Measurements from ENCODE around the gene AIMP2. TPM values are rescaled to one million over a fixed set of nuclear protein-coding genes. Genes with fewer than 3 reads are reported as not detected.
A peak's percentile ranks its signal among the peaks of the same experiment; 100 is the strongest.
"Not testable (repeated sequence)": the region's sequence is repeated elsewhere in the genome, so short reads cannot be mapped to it uniquely, and the experiment has no call there.

The AIMP2 gene
- polyA plus RNA-seq = 10 to 100 TPM; 19.9 to 75.3 (median 68.3) TPM
- long read RNA-seq, donor 1, transcript AIMP2-201 (4 exons, 1,225 nt) = major isoform, 33 of 130 reads
- long read RNA-seq, donor 1, partial matches to known transcripts = 66 of 130 reads
- long read RNA-seq, donor 1, other reads (novel, unspliced or antisense) = 29 of 130 reads
- long read RNA-seq, donor 2, transcript AIMP2-201 (4 exons, 1,225 nt) = major isoform, 7 of 34 reads
- long read RNA-seq, donor 2, partial matches to known transcripts = 27 of 34 reads
- long read RNA-seq, donor 2, other reads (novel, unspliced or antisense) = 0 of 34 reads
- long read RNA-seq, donor 3, partial matches to known transcripts = 0 of 5 reads
- long read RNA-seq, donor 3, other reads (novel, unspliced or antisense) = 0 of 5 reads
- long read RNA-seq, donor 4, partial matches to known transcripts = 0 of 1 reads
- long read RNA-seq, donor 4, other reads (novel, unspliced or antisense) = 0 of 1 reads
- long read RNA-seq, donor 5, partial matches to known transcripts = 0 of 10 reads
- long read RNA-seq, donor 5, other reads (novel, unspliced or antisense) = 8 of 10 reads
- long read RNA-seq, donor 6, transcript AIMP2-201 (4 exons, 1,225 nt) = major isoform, 11 of 73 reads
- long read RNA-seq, donor 6, partial matches to known transcripts = 62 of 73 reads
- long read RNA-seq, donor 6, other reads (novel, unspliced or antisense) = 0 of 73 reads
- long read RNA-seq, donor 7, transcript AIMP2-201 (4 exons, 1,225 nt) = major isoform, 39 of 90 reads
- long read RNA-seq, donor 7, partial matches to known transcripts = 42 of 90 reads
- long read RNA-seq, donor 7, other reads (novel, unspliced or antisense) = 9 of 90 reads
- long read RNA-seq, donor 8, partial matches to known transcripts = 9 of 13 reads
- long read RNA-seq, donor 8, other reads (novel, unspliced or antisense) = 0 of 13 reads
- long read RNA-seq, donor 9, partial matches to known transcripts = 0 of 3 reads
- long read RNA-seq, donor 9, other reads (novel, unspliced or antisense) = 0 of 3 reads
- long read RNA-seq, donor 10, transcript AIMP2-201 (4 exons, 1,225 nt) = major isoform, 18 of 52 reads
- long read RNA-seq, donor 10, partial matches to known transcripts = 21 of 52 reads
- long read RNA-seq, donor 10, other reads (novel, unspliced or antisense) = 13 of 52 reads

- peak within 1 kb of the TSS; percentile 81 to 95 (median 91) for H3K4me3 ChIP-seq (ENCODE audit: low read depth in 1 of 3, low read length in 3 of 3)
- 0 to 1% (median 1%) methylated on average over 80 to 84 of the region's 84 CpGs for WGBS, 3 donors
- H3K27ac ChIP-seq (ENCODE audit: low read depth in 1 of 3, low read length in 2 of 3) = peak within 1 kb of the TSS; percentile 90 to 99 (median 97)
- no peaks in the 10 kb centered on the region for H3K27me3 ChIP-seq (ENCODE audit: control insufficient read depth in 3 of 3, insufficient read depth in 3 of 3, low read length in 3 of 3)
- H3K9me3 ChIP-seq (ENCODE audit: control insufficient read depth in 2 of 2, insufficient read depth in 1 of 2, low read depth in 1 of 2, low read length in 1 of 2) = no peaks in the 10 kb centered on the region
- peaks cover 2 to 9% (median 4%) of the 10 kb centered on the region in 3 donors for H3K4me1 ChIP-seq (ENCODE audit: control insufficient read depth in 3 of 3, insufficient read depth in 2 of 3, low read depth in 1 of 3, low read length in 2 of 3)
- FAIRE-seq (no peak), DNase-seq (peak; percentile 99 to 100)
- peaks cover 0 to 21% (median 0%) of the 10 kb centered on the region in 3 donors for H3K36me3 ChIP-seq (ENCODE audit: control insufficient read depth in 3 of 3, insufficient read depth in 2 of 3, low read depth in 1 of 3, low read length in 3 of 3)
Measured at GRCh38 chr7:6008668-6009611, at the start of gene AIMP2, which contains the start of gene PMS2. Gene AIMP2 (plus strand): TSS chr7:6009272. CDS start chr7:6009364, 92 bp downstream. Gene PMS2 (minus strand): TSS chr7:6009049. CDS start chr7:6009019, 30 bp downstream.

GRCh38 chr7:5963205-5963604, 45.9 kb upstream of the AIMP2 start:
- not testable (repeated sequence) for H3K4me3 ChIP-seq (ENCODE audit: low read depth in 1 of 3, low read length in 3 of 3); H3K4me1 ChIP-seq (ENCODE audit: control insufficient read depth in 3 of 3, insufficient read depth in 2 of 3, low read depth in 1 of 3, low read length in 2 of 3); H3K9me3 ChIP-seq (ENCODE audit: control insufficient read depth in 2 of 2, insufficient read depth in 1 of 2, low read depth in 1 of 2, low read length in 1 of 2); DNase-seq; FAIRE-seq; H3K27ac ChIP-seq (ENCODE audit: low read depth in 1 of 3, low read length in 2 of 3); H3K27me3 ChIP-seq (ENCODE audit: control insufficient read depth in 3 of 3, insufficient read depth in 3 of 3, low read length in 3 of 3); H3K36me3 ChIP-seq (ENCODE audit: control insufficient read depth in 3 of 3, insufficient read depth in 2 of 3, low read depth in 1 of 3, low read length in 3 of 3)
- WGBS, 3 donors = 57 to 58% methylated on average over 5 to 9 of the region's 13 CpGs; no CpG with 5 or more reads in 1 of the 3 donors

GRCh38 chr7:5963810-5964209, 45.3 kb upstream of the AIMP2 start:
- not testable (repeated sequence) for H3K9me3 ChIP-seq (ENCODE audit: control insufficient read depth in 2 of 2, insufficient read depth in 1 of 2, low read depth in 1 of 2, low read length in 1 of 2); H3K4me3 ChIP-seq (ENCODE audit: low read depth in 1 of 3, low read length in 3 of 3); H3K36me3 ChIP-seq (ENCODE audit: control insufficient read depth in 3 of 3, insufficient read depth in 2 of 3, low read depth in 1 of 3, low read length in 3 of 3); H3K27ac ChIP-seq (ENCODE audit: low read depth in 1 of 3, low read length in 2 of 3); FAIRE-seq; DNase-seq; H3K4me1 ChIP-seq (ENCODE audit: control insufficient read depth in 3 of 3, insufficient read depth in 2 of 3, low read depth in 1 of 3, low read length in 2 of 3); H3K27me3 ChIP-seq (ENCODE audit: control insufficient read depth in 3 of 3, insufficient read depth in 3 of 3, low read length in 3 of 3)
- WGBS, 3 donors = 90 to 95% (median 93%) methylated on average over 3 to 5 of the region's 7 CpGs

GRCh38 chr7:5970347-5970911, 38.6 kb upstream of the AIMP2 start, which contains the start of gene RSPH10B:
Gene RSPH10B (minus strand): TSS chr7:5970689. CDS start chr7:5967116, 3,573 bp downstream.
- DNase-seq = peak in 1 of 2 donors; percentile 5
- not testable (repeated sequence) for H3K4me3 ChIP-seq (ENCODE audit: low read depth in 1 of 3, low read length in 3 of 3); H3K9me3 ChIP-seq (ENCODE audit: control insufficient read depth in 2 of 2, insufficient read depth in 1 of 2, low read depth in 1 of 2, low read length in 1 of 2); H3K27ac ChIP-seq (ENCODE audit: low read depth in 1 of 3, low read length in 2 of 3); H3K27me3 ChIP-seq (ENCODE audit: control insufficient read depth in 3 of 3, insufficient read depth in 3 of 3, low read length in 3 of 3); H3K4me1 ChIP-seq (ENCODE audit: control insufficient read depth in 3 of 3, insufficient read depth in 2 of 3, low read depth in 1 of 3, low read length in 2 of 3); FAIRE-seq; H3K36me3 ChIP-seq (ENCODE audit: control insufficient read depth in 3 of 3, insufficient read depth in 2 of 3, low read depth in 1 of 3, low read length in 3 of 3)
- WGBS, 3 donors = 6 to 48% (median 19%) methylated on average over 10 to 25 of the region's 43 CpGs

- not testable (repeated sequence) for H3K9me3 ChIP-seq (ENCODE audit: control insufficient read depth in 2 of 2, insufficient read depth in 1 of 2, low read depth in 1 of 2, low read length in 1 of 2); H3K4me1 ChIP-seq (ENCODE audit: control insufficient read depth in 3 of 3, insufficient read depth in 2 of 3, low read depth in 1 of 3, low read length in 2 of 3); H3K36me3 ChIP-seq (ENCODE audit: control insufficient read depth in 3 of 3, insufficient read depth in 2 of 3, low read depth in 1 of 3, low read length in 3 of 3); H3K27ac ChIP-seq (ENCODE audit: low read depth in 1 of 3, low read length in 2 of 3); H3K27me3 ChIP-seq (ENCODE audit: control insufficient read depth in 3 of 3, insufficient read depth in 3 of 3, low read length in 3 of 3); DNase-seq; FAIRE-seq; H3K4me3 ChIP-seq (ENCODE audit: low read depth in 1 of 3, low read length in 3 of 3)
- no CpG with 5 or more reads among the region's 8 CpGs for WGBS, 3 donors
Measured at GRCh38 chr7:5973580-5973979, 35.5 kb upstream of the AIMP2 start.

- not testable (repeated sequence) for FAIRE-seq
Measured at GRCh38 chr7:5979680-5980314, 29.3 kb upstream of the AIMP2 start.

GRCh38 chr7:5987061-5987460, 22.0 kb upstream of the AIMP2 start:
- not testable (repeated sequence) for H3K27me3 ChIP-seq (ENCODE audit: control insufficient read depth in 3 of 3, insufficient read depth in 3 of 3, low read length in 3 of 3); H3K4me1 ChIP-seq (ENCODE audit: control insufficient read depth in 3 of 3, insufficient read depth in 2 of 3, low read depth in 1 of 3, low read length in 2 of 3); FAIRE-seq; DNase-seq; H3K27ac ChIP-seq (ENCODE audit: low read depth in 1 of 3, low read length in 2 of 3); H3K4me3 ChIP-seq (ENCODE audit: low read depth in 1 of 3, low read length in 3 of 3); H3K9me3 ChIP-seq (ENCODE audit: control insufficient read depth in 2 of 2, insufficient read depth in 1 of 2, low read depth in 1 of 2, low read length in 1 of 2)
- H3K36me3 ChIP-seq (ENCODE audit: control insufficient read depth in 3 of 3, insufficient read depth in 2 of 3, low read depth in 1 of 3, low read length in 3 of 3) = peaks cover 3 to 33% (median 4%) of the 10 kb centered on the region in 3 donors
- WGBS, 3 donors = 93 to 95% (median 94%) methylated on average over 15 of the region's 15 CpGs

More at GRCh38 chr7:5979680-5980314, 29.3 kb upstream of the AIMP2 start:
- WGBS, 3 donors = 25 to 90% (median 61%) methylated on average over 1 to 2 of the region's 12 CpGs
- H3K4me3 ChIP-seq (ENCODE audit: low read depth in 1 of 3, low read length in 3 of 3); H3K9me3 ChIP-seq (ENCODE audit: control insufficient read depth in 2 of 2, insufficient read depth in 1 of 2, low read depth in 1 of 2, low read length in 1 of 2); H3K4me1 ChIP-seq (ENCODE audit: control insufficient read depth in 3 of 3, insufficient read depth in 2 of 3, low read depth in 1 of 3, low read length in 2 of 3); H3K27me3 ChIP-seq (ENCODE audit: control insufficient read depth in 3 of 3, insufficient read depth in 3 of 3, low read length in 3 of 3); DNase-seq: not testable (repeated sequence)
- Histone ChIP-seq H3K27ac (ENCODE audit: low read depth in 1 of 3, low read length in 2 of 3) (peak overlapping the region in 1 of 3 donors; percentile 45), H3K36me3 (ENCODE audit: control insufficient read depth in 3 of 3, insufficient read depth in 2 of 3, low read depth in 1 of 3, low read length in 3 of 3) (peaks cover 0 to 11% (median 0%) of the 10 kb centered on the region in 3 donors)

All from small intestine (tissue), 16 donors.